WTC11 (cell line): ENCODE data around the gene ITGA2. TPM values are rescaled to one million over a fixed set of nuclear protein-coding genes. Genes with fewer than 3 reads are reported as not detected.

ENCODE experiments used
- ATAC-seq: fragments of 200-7000 bp; cut with Tn5 transposase; 2 replicates; pipeline ENCODE4 v1.10.0; 2021; ENCODE audit warnings: mild to moderate bottlenecking, moderate library complexity
- CTCF ChIA-PET: fragments of 300-600 bp; sonication (Branson Sonifier 250); formaldehyde crosslinking; loops from one replicate; lab custom pipeline; 2021; ENCODE audit warnings: antibody characterized with exemption; lab: Charles Lee
- POLR2A ChIA-PET: fragments of 350-600 bp; sonication (Branson Sonifier 250); formaldehyde crosslinking; loops from one replicate; lab custom pipeline; 2021; ENCODE audit warnings: antibody characterized with exemption; lab: Charles Lee
- DNase-seq: peaks from one replicate; pipeline ENCODE4 v3.0.0; 2021; ENCODE audit warnings: low spot score
- H3K27ac Mint-ChIP-seq: 2 replicates; pipeline ENCODE4 v1.8.0; 2021; ENCODE audit warnings: mixed read lengths
- H3K27me3 Mint-ChIP-seq: 2 replicates; pipeline ENCODE4 v1.8.0; 2021; ENCODE audit warnings: low read depth, mild to moderate bottlenecking, moderate library complexity, mixed read lengths
- H3K36me3 Mint-ChIP-seq: 2 replicates; pipeline ENCODE4 v1.8.0; 2021; ENCODE audit warnings: mixed read lengths
- H3K4me1 Mint-ChIP-seq: 2 replicates; pipeline ENCODE4 v1.8.0; 2022; ENCODE audit warnings: mixed read lengths
- H3K4me3 Mint-ChIP-seq: 2 replicates; pipeline ENCODE4 v1.8.0; 2021; ENCODE audit warnings: mild to moderate bottlenecking, moderate library complexity, mixed read lengths
- H3K9me3 Mint-ChIP-seq: 2 replicates; pipeline ENCODE4 v1.8.0; 2021; ENCODE audit warnings: mixed read lengths
- E2F1 ChIP-seq: sonication (generic); formaldehyde crosslinking; IDR thresholded peaks from 2 replicates; pipeline ENCODE4 v1.8.0; 2022; ENCODE audit warnings: mild to moderate bottlenecking, missing genetic modification reagents
- ERG ChIP-seq: fragments of 250-450 bp; sonication (Bioruptor Pico); IDR thresholded peaks from 2 replicates; pipeline ENCODE4 v1.8.0; 2021; ENCODE audit warnings: mild to moderate bottlenecking
- GRHL2 ChIP-seq: fragments of 250-450 bp; sonication (Bioruptor Pico); IDR thresholded peaks from 2 replicates; pipeline ENCODE4 v1.8.0; 2022; ENCODE audit warnings: mild to moderate bottlenecking, moderate library complexity; ENCODE audit not compliant: insufficient replicate concordance, severe bottlenecking
- KAT7 ChIP-seq: sonication (generic); formaldehyde crosslinking; IDR thresholded peaks from 2 replicates; pipeline ENCODE4 v1.8.1; 2023; ENCODE audit warnings: missing genetic modification reagents, mild to moderate bottlenecking, borderline replicate concordance
- MYBL2 ChIP-seq: sonication (generic); formaldehyde crosslinking; IDR thresholded peaks from 2 replicates; pipeline ENCODE4 v1.8.1; 2023; ENCODE audit warnings: mild to moderate bottlenecking, moderate library complexity, missing genetic modification reagents
- NR1H2 ChIP-seq: sonication (generic); formaldehyde crosslinking; IDR thresholded peaks from 2 replicates; pipeline ENCODE4 v1.9.0; 2021; ENCODE audit warnings: mild to moderate bottlenecking, moderate library complexity, missing genetic modification reagents
- TCF7 ChIP-seq: sonication (generic); formaldehyde crosslinking; IDR thresholded peaks from 2 replicates; pipeline ENCODE4 v1.8.0; 2022; ENCODE audit warnings: mild to moderate bottlenecking, low read depth, missing genetic modification reagents, moderate library complexity
- USF2 ChIP-seq: sonication (generic); formaldehyde crosslinking; IDR thresholded peaks from 2 replicates; pipeline ENCODE4 v1.8.1; 2023; ENCODE audit warnings: mild to moderate bottlenecking, missing genetic modification reagents, moderate library complexity
- ZNF219 ChIP-seq: sonication (generic); formaldehyde crosslinking; IDR thresholded peaks from 2 replicates; pipeline ENCODE4 v1.8.0; 2023; ENCODE audit warnings: missing genetic modification reagents, mild to moderate bottlenecking, borderline replicate concordance
- ZNF317 ChIP-seq: sonication (generic); formaldehyde crosslinking; IDR thresholded peaks from 2 replicates; pipeline ENCODE4 v1.8.1; 2023; ENCODE audit warnings: low read depth, mild to moderate bottlenecking, moderate library complexity, missing genetic modification reagents, borderline replicate concordance
- total RNA-seq: library from RNA; stranded (reverse); gene quantifications from 3 replicates; pipeline ENCODE4 v1.2.3, GENCODE V29; 2021
- TF ChIP-seq, protein P1 (sequence below): fragments of 250-450 bp; sonication (Bioruptor Pico); IDR thresholded peaks from 2 replicates; pipeline ENCODE4 v1.9.0; 2021; ENCODE audit warnings: moderate library complexity, mild to moderate bottlenecking, inconsistent platforms, borderline replicate concordance
- TF ChIP-seq, protein P2 (sequence below): sonication (generic); formaldehyde crosslinking; IDR thresholded peaks from 2 replicates; pipeline ENCODE4 v1.8.0; 2023; ENCODE audit warnings: mild to moderate bottlenecking, missing genetic modification reagents
- TF ChIP-seq, protein P3 (sequence below): sonication (generic); formaldehyde crosslinking; IDR thresholded peaks from 2 replicates; pipeline ENCODE4 v1.8.1; 2023; ENCODE audit warnings: mild to moderate bottlenecking, missing genetic modification reagents, borderline replicate concordance
- TF ChIP-seq, protein P4 (sequence below): sonication (generic); formaldehyde crosslinking; IDR thresholded peaks from 2 replicates; pipeline ENCODE4 v1.8.0; 2022; ENCODE audit warnings: missing genetic modification reagents

ITGA2 gene
- total RNA-seq, 1 experiment from 2014 or later = 5.5 TPM

DNA sequence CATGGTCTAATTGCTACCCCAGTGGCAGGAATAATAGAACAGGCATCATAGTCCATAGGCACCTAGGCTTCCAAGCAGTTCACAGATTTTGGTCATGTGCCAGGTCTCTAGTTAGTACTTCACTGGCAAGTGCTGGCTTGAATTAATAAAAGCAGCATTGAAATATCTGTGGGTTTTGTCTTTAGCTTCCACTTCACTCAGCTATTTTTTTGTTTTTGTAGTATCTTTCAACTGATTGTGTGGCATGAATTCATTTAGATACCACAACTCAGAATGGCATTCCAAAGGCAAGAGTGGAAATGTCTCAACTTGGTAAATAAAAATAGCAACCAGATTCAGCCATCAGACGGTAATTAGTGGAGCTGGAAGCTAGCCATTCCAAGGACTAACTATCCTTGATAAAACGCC lies 27.9 kb upstream of the ITGA2 start (continued):
- TF ChIP-seq, protein P1, sequence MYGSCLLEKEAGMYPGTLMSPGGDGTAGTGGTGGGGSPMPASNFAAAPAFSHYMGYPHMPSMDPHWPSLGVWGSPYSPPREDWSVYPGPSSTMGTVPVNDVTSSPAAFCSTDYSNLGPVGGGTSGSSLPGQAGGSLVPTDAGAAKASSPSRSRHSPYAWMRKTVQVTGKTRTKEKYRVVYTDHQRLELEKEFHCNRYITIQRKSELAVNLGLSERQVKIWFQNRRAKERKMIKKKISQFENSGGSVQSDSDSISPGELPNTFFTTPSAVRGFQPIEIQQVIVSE (CRISPR knock-in tag) = no peak

- ATAC-seq = peak; percentile 59; the same call in 1 of the 2 replicates
- ChIA-PET CTCF (interaction anchor here (1.7 to 1.9 kb wide), 2 partner anchors 15 to 26 kb away, joined by 4 to 5 read pairs; no protein-coding TSS in a partner anchor), POLR2A (no interaction called here)
- Mint-ChIP-seq H3K27ac (no peak overlapping the region), H3K4me1 (no peaks in the 10 kb centered on the region), H3K9me3 (peaks cover 20% of the 10 kb centered on the region), H3K4me3 (no peak overlapping the region), H3K27me3 (no peaks in the 10 kb centered on the region), H3K36me3 (no peaks in the 10 kb centered on the region)
- TF ChIP-seq ERG = no peak
- TF ChIP-seq, protein P2, sequence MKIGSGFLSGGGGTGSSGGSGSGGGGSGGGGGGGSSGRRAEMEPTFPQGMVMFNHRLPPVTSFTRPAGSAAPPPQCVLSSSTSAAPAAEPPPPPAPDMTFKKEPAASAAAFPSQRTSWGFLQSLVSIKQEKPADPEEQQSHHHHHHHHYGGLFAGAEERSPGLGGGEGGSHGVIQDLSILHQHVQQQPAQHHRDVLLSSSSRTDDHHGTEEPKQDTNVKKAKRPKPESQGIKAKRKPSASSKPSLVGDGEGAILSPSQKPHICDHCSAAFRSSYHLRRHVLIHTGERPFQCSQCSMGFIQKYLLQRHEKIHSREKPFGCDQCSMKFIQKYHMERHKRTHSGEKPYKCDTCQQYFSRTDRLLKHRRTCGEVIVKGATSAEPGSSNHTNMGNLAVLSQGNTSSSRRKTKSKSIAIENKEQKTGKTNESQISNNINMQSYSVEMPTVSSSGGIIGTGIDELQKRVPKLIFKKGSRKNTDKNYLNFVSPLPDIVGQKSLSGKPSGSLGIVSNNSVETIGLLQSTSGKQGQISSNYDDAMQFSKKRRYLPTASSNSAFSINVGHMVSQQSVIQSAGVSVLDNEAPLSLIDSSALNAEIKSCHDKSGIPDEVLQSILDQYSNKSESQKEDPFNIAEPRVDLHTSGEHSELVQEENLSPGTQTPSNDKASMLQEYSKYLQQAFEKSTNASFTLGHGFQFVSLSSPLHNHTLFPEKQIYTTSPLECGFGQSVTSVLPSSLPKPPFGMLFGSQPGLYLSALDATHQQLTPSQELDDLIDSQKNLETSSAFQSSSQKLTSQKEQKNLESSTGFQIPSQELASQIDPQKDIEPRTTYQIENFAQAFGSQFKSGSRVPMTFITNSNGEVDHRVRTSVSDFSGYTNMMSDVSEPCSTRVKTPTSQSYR = no peak
- TF ChIP-seq, protein P1 (CRISPR knock-in tag) = no peak
- TF ChIP-seq, protein P3, sequence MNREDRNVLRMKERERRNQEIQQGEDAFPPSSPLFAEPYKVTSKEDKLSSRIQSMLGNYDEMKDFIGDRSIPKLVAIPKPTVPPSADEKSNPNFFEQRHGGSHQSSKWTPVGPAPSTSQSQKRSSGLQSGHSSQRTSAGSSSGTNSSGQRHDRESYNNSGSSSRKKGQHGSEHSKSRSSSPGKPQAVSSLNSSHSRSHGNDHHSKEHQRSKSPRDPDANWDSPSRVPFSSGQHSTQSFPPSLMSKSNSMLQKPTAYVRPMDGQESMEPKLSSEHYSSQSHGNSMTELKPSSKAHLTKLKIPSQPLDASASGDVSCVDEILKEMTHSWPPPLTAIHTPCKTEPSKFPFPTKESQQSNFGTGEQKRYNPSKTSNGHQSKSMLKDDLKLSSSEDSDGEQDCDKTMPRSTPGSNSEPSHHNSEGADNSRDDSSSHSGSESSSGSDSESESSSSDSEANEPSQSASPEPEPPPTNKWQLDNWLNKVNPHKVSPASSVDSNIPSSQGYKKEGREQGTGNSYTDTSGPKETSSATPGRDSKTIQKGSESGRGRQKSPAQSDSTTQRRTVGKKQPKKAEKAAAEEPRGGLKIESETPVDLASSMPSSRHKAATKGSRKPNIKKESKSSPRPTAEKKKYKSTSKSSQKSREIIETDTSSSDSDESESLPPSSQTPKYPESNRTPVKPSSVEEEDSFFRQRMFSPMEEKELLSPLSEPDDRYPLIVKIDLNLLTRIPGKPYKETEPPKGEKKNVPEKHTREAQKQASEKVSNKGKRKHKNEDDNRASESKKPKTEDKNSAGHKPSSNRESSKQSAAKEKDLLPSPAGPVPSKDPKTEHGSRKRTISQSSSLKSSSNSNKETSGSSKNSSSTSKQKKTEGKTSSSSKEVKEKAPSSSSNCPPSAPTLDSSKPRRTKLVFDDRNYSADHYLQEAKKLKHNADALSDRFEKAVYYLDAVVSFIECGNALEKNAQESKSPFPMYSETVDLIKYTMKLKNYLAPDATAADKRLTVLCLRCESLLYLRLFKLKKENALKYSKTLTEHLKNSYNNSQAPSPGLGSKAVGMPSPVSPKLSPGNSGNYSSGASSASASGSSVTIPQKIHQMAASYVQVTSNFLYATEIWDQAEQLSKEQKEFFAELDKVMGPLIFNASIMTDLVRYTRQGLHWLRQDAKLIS = no peak
- no peak for TF ChIP-seq MYBL2 (CRISPR knock-in tag)
- no peak for TF ChIP-seq TCF7 (CRISPR knock-in tag)
- no peak for TF ChIP-seq ZNF317 (CRISPR knock-in tag)
- no peak for TF ChIP-seq NR1H2 (CRISPR knock-in tag)
- TF ChIP-seq, protein P4, sequence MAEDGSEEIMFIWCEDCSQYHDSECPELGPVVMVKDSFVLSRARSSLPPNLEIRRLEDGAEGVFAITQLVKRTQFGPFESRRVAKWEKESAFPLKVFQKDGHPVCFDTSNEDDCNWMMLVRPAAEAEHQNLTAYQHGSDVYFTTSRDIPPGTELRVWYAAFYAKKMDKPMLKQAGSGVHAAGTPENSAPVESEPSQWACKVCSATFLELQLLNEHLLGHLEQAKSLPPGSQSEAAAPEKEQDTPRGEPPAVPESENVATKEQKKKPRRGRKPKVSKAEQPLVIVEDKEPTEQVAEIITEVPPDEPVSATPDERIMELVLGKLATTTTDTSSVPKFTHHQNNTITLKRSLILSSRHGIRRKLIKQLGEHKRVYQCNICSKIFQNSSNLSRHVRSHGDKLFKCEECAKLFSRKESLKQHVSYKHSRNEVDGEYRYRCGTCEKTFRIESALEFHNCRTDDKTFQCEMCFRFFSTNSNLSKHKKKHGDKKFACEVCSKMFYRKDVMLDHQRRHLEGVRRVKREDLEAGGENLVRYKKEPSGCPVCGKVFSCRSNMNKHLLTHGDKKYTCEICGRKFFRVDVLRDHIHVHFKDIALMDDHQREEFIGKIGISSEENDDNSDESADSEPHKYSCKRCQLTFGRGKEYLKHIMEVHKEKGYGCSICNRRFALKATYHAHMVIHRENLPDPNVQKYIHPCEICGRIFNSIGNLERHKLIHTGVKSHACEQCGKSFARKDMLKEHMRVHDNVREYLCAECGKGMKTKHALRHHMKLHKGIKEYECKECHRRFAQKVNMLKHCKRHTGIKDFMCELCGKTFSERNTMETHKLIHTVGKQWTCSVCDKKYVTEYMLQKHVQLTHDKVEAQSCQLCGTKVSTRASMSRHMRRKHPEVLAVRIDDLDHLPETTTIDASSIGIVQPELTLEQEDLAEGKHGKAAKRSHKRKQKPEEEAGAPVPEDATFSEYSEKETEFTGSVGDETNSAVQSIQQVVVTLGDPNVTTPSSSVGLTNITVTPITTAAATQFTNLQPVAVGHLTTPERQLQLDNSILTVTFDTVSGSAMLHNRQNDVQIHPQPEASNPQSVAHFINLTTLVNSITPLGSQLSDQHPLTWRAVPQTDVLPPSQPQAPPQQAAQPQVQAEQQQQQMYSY (CRISPR knock-in tag) = no peak
- no peak for TF ChIP-seq USF2 (CRISPR knock-in tag)
- TF ChIP-seq E2F1 (CRISPR knock-in tag) = no peak
- no peak for TF ChIP-seq KAT7 (CRISPR knock-in tag)
- TF ChIP-seq ZNF219 (CRISPR knock-in tag) = no peak
- no peak for TF ChIP-seq GRHL2 (CRISPR knock-in tag)
- DNase-seq = no peak
These were observed 25.5 kb upstream of the ITGA2 start for GRCh38 chr5:52963636-52964035.
